DOHH2 (cell line): ENCODE results near the gene CUL7.
"Not testable (repeated sequence)": the region's sequence is repeated elsewhere in the genome, so short reads cannot be mapped to it uniquely, and the experiment has no call there.

Experiments used
- H3F3A ChIP-seq: fragments of 200-600 bp; sonication (generic), shearing (Covaris generic); 2 replicates; pipeline ENCODE4 v1.6.0; 2016; ENCODE audit warnings: antibody characterized with exemption, mild to moderate bottlenecking; ENCODE audit not compliant: control insufficient read depth, insufficient read depth
- H3K27ac ChIP-seq: fragments of 200-600 bp; sonication (generic); 2 replicates; pipeline ENCODE4 v1.5.1; 2014; ENCODE audit warnings: low read depth, mild to moderate bottlenecking, low read length, moderate library complexity
- H3K27me3 ChIP-seq: fragments of 200-600 bp; sonication (generic); 2 replicates; pipeline ENCODE4 v1.6.1; 2014; ENCODE audit warnings: mild to moderate bottlenecking, low read length, mixed read lengths; ENCODE audit not compliant: control insufficient read depth
- H3K36me3 ChIP-seq: fragments of 200-600 bp; sonication (generic); 2 replicates; pipeline ENCODE4 v1.6.1; 2014; ENCODE audit warnings: mild to moderate bottlenecking, low read length, moderate library complexity, mixed read lengths; ENCODE audit not compliant: control insufficient read depth
- H3K4me1 ChIP-seq: fragments of 200-600 bp; sonication (generic); 2 replicates; pipeline ENCODE4 v1.6.1; 2014; ENCODE audit warnings: mild to moderate bottlenecking, low read length, mixed read lengths; ENCODE audit not compliant: control insufficient read depth
- H3K4me2 ChIP-seq: fragments of 200-600 bp; sonication (generic); 2 replicates; pipeline ENCODE4 v1.6.0; 2014; ENCODE audit warnings: mild to moderate bottlenecking, low read length, moderate library complexity
- H3K4me3 ChIP-seq: fragments of 200-600 bp; sonication (generic); 2 replicates; pipeline ENCODE4 v1.5.1; 2014; ENCODE audit warnings: mild to moderate bottlenecking, low read length, mixed read lengths
- H3K79me2 ChIP-seq: fragments of 200-600 bp; sonication (generic); 2 replicates; pipeline ENCODE4 v1.6.1; 2014; ENCODE audit warnings: mild to moderate bottlenecking, low read length, mixed read lengths; ENCODE audit not compliant: control insufficient read depth
- H3K9me2 ChIP-seq: fragments of 200-600 bp; sonication (generic); replicated peaks from 2 replicates; pipeline ENCODE4 v1.6.1; 2014; ENCODE audit warnings: mild to moderate bottlenecking, low read length, mixed read lengths; ENCODE audit not compliant: control insufficient read depth
- H3K9me3 ChIP-seq: fragments of 200-600 bp; sonication (generic); 2 replicates; pipeline ENCODE4 v1.6.1; 2014; ENCODE audit warnings: antibody characterized with exemption, low read length, mixed read lengths; ENCODE audit not compliant: control insufficient read depth, insufficient read depth
- H4K20me1 ChIP-seq: fragments of 200-600 bp; sonication (generic); 2 replicates; pipeline ENCODE4 v1.6.0; 2014; ENCODE audit warnings: low read depth, mild to moderate bottlenecking, antibody characterized with exemption, low read length, moderate library complexity; ENCODE audit not compliant: control insufficient read depth, insufficient read depth
- EZH2phosphoT487 ChIP-seq: fragments of 200-600 bp; sonication (generic); IDR thresholded peaks from 2 replicates; pipeline ENCODE4 v1.6.1; 2017; ENCODE audit warnings: borderline replicate concordance, mild to moderate bottlenecking, antibody characterized with exemption, low read length, moderate library complexity, mixed read lengths
- TF ChIP-seq, protein P1 (sequence below): fragments of 200-600 bp; sonication (generic); IDR thresholded peaks from one replicate; pipeline ENCODE4 v1.5.1; 2014; ENCODE audit warnings: antibody characterized with exemption, mild to moderate bottlenecking, low read depth, low read length; ENCODE audit not compliant: poor library complexity, severe bottlenecking

The CUL7 gene

DNA sequence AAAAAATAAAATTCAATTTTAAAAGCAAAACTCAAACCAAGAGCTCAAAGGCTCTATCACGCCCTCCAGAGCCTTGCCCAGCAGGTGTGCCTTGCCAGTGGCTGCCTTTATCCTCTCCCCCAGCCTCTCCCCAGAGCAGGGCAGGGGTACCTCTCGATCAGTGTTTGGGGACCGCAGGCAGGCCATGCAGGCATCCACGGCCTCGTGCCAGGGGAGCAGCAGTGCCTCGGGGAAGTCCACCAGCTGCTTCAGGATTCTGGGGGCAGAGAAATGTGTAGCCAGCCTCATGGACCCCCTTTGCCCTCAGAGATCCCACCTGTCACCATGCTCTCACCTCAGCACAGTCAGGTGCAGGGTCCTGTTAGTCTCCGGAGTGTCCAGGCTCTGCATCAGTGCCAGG lies 5.7 kb downstream of the CUL7 start:
- Histone ChIP-seq H4K20me1 (no peaks in the 10 kb centered on the region), H3K4me1 (peaks cover 6% of the 10 kb centered on the region), H3F3A (no peaks in the 10 kb centered on the region), H3K4me2 (no peak overlapping the region), H3K9me2 (no peaks in the 10 kb centered on the region), H3K27ac (no peak overlapping the region), H3K79me2 (peaks cover 5% of the 10 kb centered on the region), H3K36me3 (peaks cover 10% of the 10 kb centered on the region; the same call in 1 of the 2 replicates), H3K9me3 (no peaks in the 10 kb centered on the region), H3K27me3 (no peaks in the 10 kb centered on the region), H3K4me3 (no peak overlapping the region)
- TF ChIP-seq, protein P1, sequence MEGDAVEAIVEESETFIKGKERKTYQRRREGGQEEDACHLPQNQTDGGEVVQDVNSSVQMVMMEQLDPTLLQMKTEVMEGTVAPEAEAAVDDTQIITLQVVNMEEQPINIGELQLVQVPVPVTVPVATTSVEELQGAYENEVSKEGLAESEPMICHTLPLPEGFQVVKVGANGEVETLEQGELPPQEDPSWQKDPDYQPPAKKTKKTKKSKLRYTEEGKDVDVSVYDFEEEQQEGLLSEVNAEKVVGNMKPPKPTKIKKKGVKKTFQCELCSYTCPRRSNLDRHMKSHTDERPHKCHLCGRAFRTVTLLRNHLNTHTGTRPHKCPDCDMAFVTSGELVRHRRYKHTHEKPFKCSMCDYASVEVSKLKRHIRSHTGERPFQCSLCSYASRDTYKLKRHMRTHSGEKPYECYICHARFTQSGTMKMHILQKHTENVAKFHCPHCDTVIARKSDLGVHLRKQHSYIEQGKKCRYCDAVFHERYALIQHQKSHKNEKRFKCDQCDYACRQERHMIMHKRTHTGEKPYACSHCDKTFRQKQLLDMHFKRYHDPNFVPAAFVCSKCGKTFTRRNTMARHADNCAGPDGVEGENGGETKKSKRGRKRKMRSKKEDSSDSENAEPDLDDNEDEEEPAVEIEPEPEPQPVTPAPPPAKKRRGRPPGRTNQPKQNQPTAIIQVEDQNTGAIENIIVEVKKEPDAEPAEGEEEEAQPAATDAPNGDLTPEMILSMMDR: no peak
- no peak for TF ChIP-seq EZH2phosphoT487

DNA sequence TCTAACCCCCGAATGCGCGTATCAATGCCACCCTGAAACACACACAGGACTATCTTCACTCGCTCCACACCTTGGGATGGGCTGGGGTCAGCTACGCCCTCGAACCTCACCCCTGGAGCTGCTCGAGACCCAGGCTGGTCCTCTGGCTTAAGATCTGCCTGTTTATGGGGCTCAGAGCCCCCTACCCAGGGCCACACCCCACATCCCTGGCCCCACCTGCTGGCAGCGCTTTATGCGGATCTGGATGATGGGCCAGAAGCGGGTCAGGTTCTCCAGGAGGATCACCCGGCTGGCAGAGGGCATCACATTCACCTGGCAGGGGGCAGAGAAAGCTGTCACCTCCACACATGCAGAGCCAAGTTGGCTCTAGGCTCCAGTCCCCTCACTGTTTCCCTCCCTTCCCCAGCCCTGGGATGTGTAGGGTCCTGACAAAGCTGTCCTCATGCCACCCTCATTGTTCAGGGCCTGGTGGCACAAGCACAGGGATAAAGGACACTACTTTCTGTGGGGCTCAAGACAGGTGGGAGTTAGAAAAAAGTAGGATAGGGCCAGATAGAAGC lies 8.2 kb downstream of the CUL7 start:
- peaks cover 13% of the 10 kb centered on the region; the same call in 1 of the 2 replicates for H3K36me3 ChIP-seq

DNA sequence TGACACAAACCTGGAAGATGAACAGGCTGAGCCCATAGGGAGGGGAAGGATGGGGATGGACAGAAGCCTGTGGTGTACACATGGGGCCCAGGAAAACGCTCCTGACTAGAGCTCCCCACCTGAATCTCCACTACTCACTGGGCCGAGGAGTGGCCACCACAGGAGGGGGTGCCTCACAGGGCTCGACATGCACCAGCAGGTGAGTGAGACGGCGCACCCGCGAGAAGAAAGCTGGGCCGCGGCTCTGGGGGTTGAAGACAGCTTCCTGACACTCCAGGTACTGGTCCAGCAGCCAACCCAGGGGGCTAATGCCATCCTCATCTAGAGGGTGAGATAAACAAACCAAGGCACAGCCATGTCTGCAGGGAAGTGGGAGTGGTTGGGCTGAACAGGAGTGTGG lies 10.3 kb downstream of the CUL7 start:
- Histone ChIP-seq H3K36me3 (peaks cover 10% of the 10 kb centered on the region; the same call in 1 of the 2 replicates), H3K9me2 (no peaks in the 10 kb centered on the region), H3K79me2 (no peaks in the 10 kb centered on the region), H3K4me1 (no peaks in the 10 kb centered on the region), H4K20me1 (no peaks in the 10 kb centered on the region), H3K4me2 (no peak overlapping the region), H3F3A (no peaks in the 10 kb centered on the region), H3K4me3 (no peak overlapping the region), H3K27ac (no peak overlapping the region), H3K27me3 (no peaks in the 10 kb centered on the region), H3K9me3 (no peaks in the 10 kb centered on the region)
- TF ChIP-seq, protein P1: no peak
- no peak for TF ChIP-seq EZH2phosphoT487

More for the DNA sequence above, 8.2 kb downstream of the CUL7 start:
- TF ChIP-seq EZH2phosphoT487: no peak
- TF ChIP-seq, protein P1: no peak
- Histone ChIP-seq H3K4me2 (no peak overlapping the region), H3K27me3 (no peaks in the 10 kb centered on the region), H3K27ac (no peak overlapping the region), H3F3A (no peaks in the 10 kb centered on the region), H4K20me1 (no peaks in the 10 kb centered on the region), H3K79me2 (no peaks in the 10 kb centered on the region), H3K9me2 (no peaks in the 10 kb centered on the region), H3K4me1 (no peaks in the 10 kb centered on the region), H3K4me3 (no peak overlapping the region), H3K9me3 (no peaks in the 10 kb centered on the region)

DNA sequence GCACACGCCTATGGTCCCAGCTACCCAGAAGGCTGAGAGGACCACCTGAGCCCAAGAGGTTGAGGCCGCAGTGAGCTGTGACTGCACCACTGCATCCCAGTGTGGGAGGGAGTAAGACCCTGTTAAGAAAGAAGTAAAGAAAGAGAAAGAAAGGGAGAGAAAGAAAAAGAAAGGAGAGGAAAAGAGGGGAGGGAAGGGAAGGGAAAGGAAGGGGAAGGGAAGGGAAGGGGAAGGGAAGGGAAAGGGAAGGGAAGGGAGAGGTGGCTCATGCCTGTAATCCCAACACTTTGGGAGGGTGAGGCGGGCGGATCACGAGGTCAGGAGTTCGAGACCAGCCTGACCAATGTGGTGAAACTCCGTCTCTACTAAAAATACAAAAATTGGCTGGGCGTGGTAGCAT lies 12.2 kb downstream of the CUL7 start:
- not testable (repeated sequence) for H3K79me2 ChIP-seq, H3K4me3 ChIP-seq, H3K27me3 ChIP-seq, H3K4me1 ChIP-seq, H3K27ac ChIP-seq, H3K9me2 ChIP-seq, H3K9me3 ChIP-seq, H3F3A ChIP-seq, H3K4me2 ChIP-seq, H4K20me1 ChIP-seq
- H3K36me3 ChIP-seq: peaks cover 12% of the 10 kb centered on the region; the same call in 1 of the 2 replicates
